PFSK-1 (cell line): Measurements from ENCODE around the gene RTL9.

Source experiments
- POLR2AphosphoS5 ChIP-seq: IDR thresholded peaks from 2 replicates; pipeline ENCODE4 v1.6.1; 2012; ENCODE audit warnings: low read depth, mild to moderate bottlenecking, control low read depth, low read length, moderate library complexity
- SIN3A ChIP-seq: IDR thresholded peaks from 2 replicates; pipeline ENCODE4 v1.6.1; 2012; ENCODE audit warnings: mild to moderate bottlenecking, low read length, moderate library complexity, borderline replicate concordance; ENCODE audit not compliant: insufficient read depth
- TAF1 ChIP-seq: IDR thresholded peaks from 2 replicates; pipeline ENCODE4 v1.6.1; 2012; ENCODE audit warnings: low read length, control low read depth, borderline replicate concordance; ENCODE audit not compliant: insufficient read depth
- TF ChIP-seq, protein P1 (sequence below), 2 experiments: IDR thresholded peaks; 2 replicates each; pipeline versions ENCODE4 v1.6.1 to v1.8.0; 2011 to 2012; ENCODE audit warnings: low read depth in 2 of 2, low read length in 2 of 2, control low read depth in 1 of 2, inconsistent platforms in 1 of 2, mild to moderate bottlenecking in 1 of 2, moderate library complexity in 1 of 2; ENCODE audit not compliant: insufficient read depth in 1 of 2

DNA sequence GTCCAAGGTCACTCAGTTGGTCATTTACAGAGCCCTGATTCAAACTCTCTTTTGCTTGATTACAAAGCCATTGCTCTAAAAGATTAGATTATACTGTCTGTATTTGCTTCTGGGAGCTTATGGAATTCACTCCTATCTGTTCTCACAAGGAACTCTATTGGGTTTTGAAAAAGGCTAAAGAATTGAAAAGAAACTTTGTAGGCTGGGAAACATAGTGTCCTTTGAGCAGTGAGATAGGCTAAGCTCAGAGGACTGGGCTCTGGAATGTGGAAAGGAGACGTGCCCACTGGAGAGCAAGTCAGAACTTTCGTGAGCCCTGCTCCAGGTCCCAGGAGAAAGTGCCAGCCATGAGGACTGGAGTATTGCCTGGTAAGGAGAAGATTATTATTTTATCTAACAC, at the start of gene RTL9:
- TF ChIP-seq TAF1 = no peak
- no peak for TF ChIP-seq POLR2AphosphoS5
- TF ChIP-seq, protein P1, sequence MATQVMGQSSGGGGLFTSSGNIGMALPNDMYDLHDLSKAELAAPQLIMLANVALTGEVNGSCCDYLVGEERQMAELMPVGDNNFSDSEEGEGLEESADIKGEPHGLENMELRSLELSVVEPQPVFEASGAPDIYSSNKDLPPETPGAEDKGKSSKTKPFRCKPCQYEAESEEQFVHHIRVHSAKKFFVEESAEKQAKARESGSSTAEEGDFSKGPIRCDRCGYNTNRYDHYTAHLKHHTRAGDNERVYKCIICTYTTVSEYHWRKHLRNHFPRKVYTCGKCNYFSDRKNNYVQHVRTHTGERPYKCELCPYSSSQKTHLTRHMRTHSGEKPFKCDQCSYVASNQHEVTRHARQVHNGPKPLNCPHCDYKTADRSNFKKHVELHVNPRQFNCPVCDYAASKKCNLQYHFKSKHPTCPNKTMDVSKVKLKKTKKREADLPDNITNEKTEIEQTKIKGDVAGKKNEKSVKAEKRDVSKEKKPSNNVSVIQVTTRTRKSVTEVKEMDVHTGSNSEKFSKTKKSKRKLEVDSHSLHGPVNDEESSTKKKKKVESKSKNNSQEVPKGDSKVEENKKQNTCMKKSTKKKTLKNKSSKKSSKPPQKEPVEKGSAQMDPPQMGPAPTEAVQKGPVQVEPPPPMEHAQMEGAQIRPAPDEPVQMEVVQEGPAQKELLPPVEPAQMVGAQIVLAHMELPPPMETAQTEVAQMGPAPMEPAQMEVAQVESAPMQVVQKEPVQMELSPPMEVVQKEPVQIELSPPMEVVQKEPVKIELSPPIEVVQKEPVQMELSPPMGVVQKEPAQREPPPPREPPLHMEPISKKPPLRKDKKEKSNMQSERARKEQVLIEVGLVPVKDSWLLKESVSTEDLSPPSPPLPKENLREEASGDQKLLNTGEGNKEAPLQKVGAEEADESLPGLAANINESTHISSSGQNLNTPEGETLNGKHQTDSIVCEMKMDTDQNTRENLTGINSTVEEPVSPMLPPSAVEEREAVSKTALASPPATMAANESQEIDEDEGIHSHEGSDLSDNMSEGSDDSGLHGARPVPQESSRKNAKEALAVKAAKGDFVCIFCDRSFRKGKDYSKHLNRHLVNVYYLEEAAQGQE (IDR thresholded peaks at IDR 0.05; ENCODE audit: insufficient read depth in 1 of 2, low read depth in 2 of 2, low read length in 2 of 2) = no peak
- no peak for TF ChIP-seq SIN3A
